Measurements from ENCODE around the gene MYBPH.

DNA sequence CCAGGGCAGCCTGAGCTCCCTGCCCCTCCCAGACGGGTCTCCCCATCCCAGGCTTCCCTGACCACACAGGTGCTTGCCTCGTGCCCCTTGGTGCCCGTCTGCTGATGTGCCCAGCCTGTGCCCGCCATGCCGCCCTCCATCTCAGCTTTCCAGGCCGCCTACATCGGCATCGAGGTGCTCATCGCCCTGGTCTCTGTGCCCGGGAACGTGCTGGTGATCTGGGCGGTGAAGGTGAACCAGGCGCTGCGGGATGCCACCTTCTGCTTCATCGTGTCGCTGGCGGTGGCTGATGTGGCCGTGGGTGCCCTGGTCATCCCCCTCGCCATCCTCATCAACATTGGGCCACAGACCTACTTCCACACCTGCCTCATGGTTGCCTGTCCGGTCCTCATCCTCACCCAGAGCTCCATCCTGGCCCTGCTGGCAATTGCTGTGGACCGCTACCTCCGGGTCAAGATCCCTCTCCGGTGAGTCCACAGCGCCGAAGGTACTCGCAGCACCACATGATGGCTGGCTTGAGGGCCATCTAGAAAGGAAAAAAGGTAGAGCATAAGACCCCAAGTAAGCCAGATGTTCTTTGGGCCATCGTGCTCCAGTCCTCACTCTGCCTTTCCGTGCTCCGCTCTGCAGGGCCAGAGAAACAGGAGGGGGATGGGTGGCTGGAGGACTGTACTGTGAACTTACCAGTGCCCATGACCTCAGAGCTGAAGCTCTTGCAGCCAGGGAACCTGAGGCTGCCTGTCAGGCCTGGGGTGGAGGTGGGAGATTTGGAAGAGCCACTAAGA, 46.7 kb downstream of the MYBPH start:
- TF ChIP-seq CTCF (IDR thresholded peaks at IDR 0.05; ENCODE audit: insufficient read depth, low read depth, low read length) (no peak), EZH2 (IDR thresholded peaks at IDR 0.05; ENCODE audit: insufficient read depth, low read length) (no peak)

Data from astrocyte (in vitro differentiated cells and primary cell).